K562 treated with DMSO at 1 percent for 24 hours (cell line): ENCODE measurements around the gene RNF215. TPM values are rescaled to one million over a fixed set of nuclear protein-coding genes. Genes with fewer than 3 reads are reported as not detected.

Experiments used
- total RNA-seq: library from RNA; unstranded; fragments of 300-600 nt; gene quantifications from 2 replicates; pipeline ENCODE4 v1.2.3, GENCODE V29; 2022; ENCODE audit warnings: low read depth; ENCODE audit not compliant: insufficient read depth

RNF215 gene
- 6.0 and 7.2 TPM in 2 replicates for total RNA-seq

GRCh38 chr22:30386960-30387827 is at the start of gene RNF215:
Gene RNF215 (minus strand): TSS chr22:30387411. CDS start chr22:30387313, 98 bp downstream.

GRCh38 chr22:30425616-30426387 is 38.6 kb upstream of the RNF215 start, which contains the start of gene MTFP1:
Gene MTFP1 (plus strand): TSS chr22:30425768. CDS start chr22:30425880, 112 bp downstream.

GRCh38 chr22:30396871-30397655 is 9.9 kb upstream of the RNF215 start, which contains the start of gene SEC14L2:
Gene SEC14L2 (plus strand): TSS chr22:30397018. CDS start chr22:30397117, 99 bp downstream.

GRCh38 chr22:30356449-30357235 is 30.6 kb downstream of the RNF215 start, which contains the start of the genes CCDC157 and SF3A1:
Gene CCDC157 (plus strand): TSS chr22:30357007. CDS start chr22:30366001, 8,994 bp downstream.
Gene SF3A1 (minus strand): TSS chr22:30356894. CDS start chr22:30356792, 102 bp downstream.

Other genes with a start within 250 kb of the RNF215 start
- not detected in 2 replicates for gene LIF, start 140.7 kb downstream of the RNF215 start, total RNA-seq
- not detected in 2 replicates for gene OSM, start 120.6 kb downstream of the RNF215 start, total RNA-seq
- gene CASTOR1, start 97.9 kb downstream of the RNF215 start, total RNA-seq: 0.97 and 1.6 TPM in 2 replicates
- gene TBC1D10A, start 60.5 kb downstream of the RNF215 start, total RNA-seq: 23.3 and 23.6 TPM in 2 replicates
- 62.4 and 62.8 TPM in 2 replicates for gene SF3A1, start 30.5 kb downstream of the RNF215 start, total RNA-seq
- gene CCDC157, start 30.4 kb downstream of the RNF215 start, total RNA-seq: 2.1 and 2.4 TPM in 2 replicates
- gene SEC14L2, start 9.6 kb upstream of the RNF215 start, total RNA-seq: 0.13 and 0.34 TPM in 2 replicates
- gene MTFP1, start 38.4 kb upstream of the RNF215 start, total RNA-seq: 40.7 and 46.3 TPM in 2 replicates
- gene SEC14L3, start 84.6 kb upstream of the RNF215 start, total RNA-seq: not detected in 2 replicates
- gene SEC14L4, start 118.3 kb upstream of the RNF215 start, total RNA-seq: not detected in 2 replicates
- gene SEC14L6, start 159.3 kb upstream of the RNF215 start, total RNA-seq: 0.96 and 1.3 TPM in 2 replicates
- gene GAL3ST1, start 187.3 kb upstream of the RNF215 start, total RNA-seq: 7.6 and 8.3 TPM in 2 replicates
- gene PES1, start 204.5 kb upstream of the RNF215 start, total RNA-seq: 45.7 and 45.8 TPM in 2 replicates
- gene TCN2, start 219.8 kb upstream of the RNF215 start, total RNA-seq: 3.7 and 4.4 TPM in 2 replicates
- gene SLC35E4, start 248.4 kb upstream of the RNF215 start, total RNA-seq: 4.5 and 4.6 TPM in 2 replicates